HepG2 (cell line): ENCODE measurements around the gene POLRMT. TPM values are rescaled to one million over a fixed set of nuclear protein-coding genes. Genes with fewer than 3 reads are reported as not detected.

Source experiments
- FOXO4 ChIP-seq: sonication (generic); formaldehyde crosslinking; conservative IDR thresholded peaks from 2 replicates; pipeline ENCODE4 v1.8.1; 2023; ENCODE audit warnings: missing genetic modification reagents
- HMGA1 ChIP-seq: sonication (generic); formaldehyde crosslinking; conservative IDR thresholded peaks from 2 replicates; pipeline ENCODE4 v1.4.0; 2020; ENCODE audit warnings: missing genetic modification reagents
- KIAA2018 ChIP-seq: sonication (generic); formaldehyde crosslinking; IDR thresholded peaks from 2 replicates; pipeline ENCODE4 v1.5.0; 2020; ENCODE audit warnings: mild to moderate bottlenecking, missing genetic modification reagents, borderline replicate concordance
- MEIS2 ChIP-seq: sonication (generic); formaldehyde crosslinking; IDR thresholded peaks from 2 replicates; pipeline ENCODE4 v1.9.0; 2021; ENCODE audit warnings: mild to moderate bottlenecking, missing genetic modification reagents
- NFKB2 ChIP-seq: sonication (generic); formaldehyde crosslinking; IDR thresholded peaks from 2 replicates; pipeline ENCODE4 v1.4.0; 2020; ENCODE audit warnings: missing genetic modification reagents, borderline replicate concordance
- SMARCE1 ChIP-seq: fragments of 450-650 bp; IDR thresholded peaks from 2 replicates; pipeline ENCODE4 v1.6.1; 2017; ENCODE audit warnings: borderline replicate concordance
- SRSF1 ChIP-seq: fragments of 200-400 bp; formaldehyde crosslinking; optimal IDR thresholded peaks from 2 replicates; pipeline ENCODE3; 2017; ENCODE audit warnings: mild to moderate bottlenecking, low read depth, low read length, moderate library complexity
- TOPORS ChIP-seq: sonication (generic); formaldehyde crosslinking; IDR thresholded peaks from 2 replicates; pipeline ENCODE4 v1.8.0; 2023; ENCODE audit warnings: mild to moderate bottlenecking, missing genetic modification reagents
- ZC3H4 ChIP-seq: sonication (generic); formaldehyde crosslinking; IDR thresholded peaks from 2 replicates; pipeline ENCODE4 v1.4.0; 2020; ENCODE audit warnings: missing genetic modification reagents, borderline replicate concordance
- ZFP90 ChIP-seq: sonication (generic); formaldehyde crosslinking; IDR thresholded peaks from 2 replicates; pipeline ENCODE4 v1.8.0; 2022; ENCODE audit warnings: missing genetic modification reagents, mild to moderate bottlenecking, inconsistent platforms, borderline replicate concordance
- ZNF264 ChIP-seq: sonication (generic); formaldehyde crosslinking; IDR thresholded peaks from 2 replicates; pipeline ENCODE4 v1.4.0; 2020; ENCODE audit warnings: missing genetic modification reagents
- ZNF362 ChIP-seq: sonication (generic); formaldehyde crosslinking; IDR thresholded peaks from 2 replicates; pipeline ENCODE4 v1.4.0; 2020; ENCODE audit warnings: missing genetic modification reagents, mild to moderate bottlenecking, borderline replicate concordance
- ZNF556 ChIP-seq: sonication (generic); formaldehyde crosslinking; IDR thresholded peaks from 2 replicates; pipeline ENCODE4 v1.4.0; 2020; ENCODE audit warnings: mild to moderate bottlenecking, missing genetic modification reagents, borderline replicate concordance
- ZNF564 ChIP-seq: sonication (generic); formaldehyde crosslinking; IDR thresholded peaks from 2 replicates; pipeline ENCODE4 v1.8.1; 2023; ENCODE audit warnings: mild to moderate bottlenecking, missing genetic modification reagents
- ZNF766 ChIP-seq: sonication (generic); formaldehyde crosslinking; IDR thresholded peaks from 2 replicates; pipeline ENCODE4 v1.5.0; 2020; ENCODE audit warnings: missing genetic modification reagents, borderline replicate concordance
- ZNF777 ChIP-seq: sonication (generic); formaldehyde crosslinking; IDR thresholded peaks from 2 replicates; pipeline ENCODE4 v1.4.0; 2020; ENCODE audit warnings: missing genetic modification reagents
- ZSCAN5A ChIP-seq: sonication (generic); formaldehyde crosslinking; IDR thresholded peaks from 2 replicates; pipeline ENCODE4 v1.8.0; 2022; ENCODE audit warnings: mild to moderate bottlenecking, missing genetic modification reagents, borderline replicate concordance
- polyA plus RNA-seq, 8 experiments: library from polyadenylated mRNA; depleted of rRNA in 3 of 8; stranded (reverse) in 7 of 8; unstranded in 1 of 8; fragments of >200 nt; fragmentation: Illumina TruSeq in 4 of 8; extraction: Trizol in 4 of 8; gene quantifications; 2 replicates each; pipeline versions ENCODE4 v1.2.1 to v1.2.3, GENCODE V29; 2011 to 2016; ENCODE audit warnings: low read depth in 4 of 8, missing spikeins in 1 of 8, mixed read lengths in 1 of 8; ENCODE audit not compliant: insufficient read depth in 1 of 8
- total RNA-seq, 5 experiments: library from RNA; depleted of rRNA; stranded (reverse); fragments of >200 nt; fragmentation: Illumina TruSeq; extraction: Trizol; gene quantifications; 2 replicates each; pipeline ENCODE4 v1.2.3, GENCODE V29; 2016; ENCODE audit warnings: low read depth in 1 of 5

POLRMT gene
- total and polyA plus RNA-seq, 2 of the 13 experiments (the other 11 are each of a cell fraction or from before 2014, with no cell fraction given): 78.0 to 101 TPM

GRCh38 chr19:570937-571565 is 62.3 kb downstream of the POLRMT start (continued):
- TF ChIP-seq SMARCE1 (no peak), ZSCAN5A (no peak), KIAA2018 (CRISPR knock-in tag) (no peak), ZNF766 (CRISPR knock-in tag) (0 out of 2 replicates have a peak, but pooled peaks have one; percentile 34), MEIS2 (CRISPR knock-in tag) (peak; percentile 47; the same call in 1 of the 2 replicates), ZNF564 (0 out of 2 replicates have a peak, but pooled peaks have one; percentile 32), ZC3H4 (CRISPR knock-in tag) (no peak), FOXO4 (CRISPR knock-in tag) (no peak), ZNF777 (CRISPR knock-in tag) (peak; percentile 85; the same call in 1 of the 2 replicates), ZNF362 (CRISPR knock-in tag) (0 out of 2 replicates have a peak, but pooled peaks have one; percentile 17), ZNF556 (CRISPR knock-in tag) (peak; percentile 33; the same call in 1 of the 2 replicates), SRSF1 (no peak), ZFP90 (CRISPR knock-in tag) (peak; percentile 93), TOPORS (no peak), NFKB2 (peak; percentile 58; the same call in 1 of the 2 replicates), HMGA1 (no peak), ZNF264 (CRISPR knock-in tag) (0 out of 2 replicates have a peak, but pooled peaks have one; percentile 40)
